ENCODE measurements around the gene PHLDB3. TPM values are rescaled to one million over a fixed set of nuclear protein-coding genes. Genes with fewer than 3 reads are reported as not detected.

The PHLDB3 gene
- total RNA-seq, 2 experiments from 2014 or later = 6.0 to 20.6 TPM

Other genes with a start within 250 kb of the PHLDB3 start
- gene PSG9, start 235.2 kb downstream of the PHLDB3 start, total RNA-seq (2014; rRNA removed; shearing (Covaris generic)) = not detected in 2 replicates
- not detected in 2 replicates for gene PSG9, start 235.2 kb downstream of the PHLDB3 start, total RNA-seq (2022)
- not detected in 2 replicates for gene CD177, start 151.1 kb downstream of the PHLDB3 start, total RNA-seq (2014; rRNA removed; shearing (Covaris generic))
- gene CD177, start 151.1 kb downstream of the PHLDB3 start, total RNA-seq (2022) = not detected in 2 replicates
- gene TEX101, start 89.9 kb downstream of the PHLDB3 start, total RNA-seq (2014; rRNA removed; shearing (Covaris generic)) = not detected in 2 replicates
- gene TEX101, start 89.9 kb downstream of the PHLDB3 start, total RNA-seq (2022) = not detected in 2 replicates
- gene LYPD3, start 39.1 kb downstream of the PHLDB3 start, total RNA-seq (2014; rRNA removed; shearing (Covaris generic)) = not detected in 2 replicates
- 0.42 TPM in 1 of 2 replicates, not detected in the other for gene LYPD3, start 39.1 kb downstream of the PHLDB3 start, total RNA-seq (2022)
- gene ETHE1, start 22.5 kb upstream of the PHLDB3 start, total RNA-seq (2014; rRNA removed; shearing (Covaris generic)) = 1.7 and 5.7 TPM in 2 replicates
- gene ETHE1, start 22.5 kb upstream of the PHLDB3 start, total RNA-seq (2022) = 6.2 and 6.4 TPM in 2 replicates
- gene ZNF575, start 28.4 kb upstream of the PHLDB3 start, total RNA-seq (2014; rRNA removed; shearing (Covaris generic)) = not detected in 2 replicates
- gene ZNF575, start 28.4 kb upstream of the PHLDB3 start, total RNA-seq (2022) = 2.0 and 2.7 TPM in 2 replicates
- gene XRCC1, start 70.8 kb upstream of the PHLDB3 start, total RNA-seq (2014; rRNA removed; shearing (Covaris generic)) = 28.7 and 35.9 TPM in 2 replicates
- gene XRCC1, start 70.8 kb upstream of the PHLDB3 start, total RNA-seq (2022) = 27.2 and 33.7 TPM in 2 replicates
- gene PINLYP, start 71.1 kb upstream of the PHLDB3 start, total RNA-seq (2014; rRNA removed; shearing (Covaris generic)) = 4.9 and 11.5 TPM in 2 replicates
- gene PINLYP, start 71.1 kb upstream of the PHLDB3 start, total RNA-seq (2022) = 0.40 and 0.81 TPM in 2 replicates
- gene IRGQ, start 91.4 kb upstream of the PHLDB3 start, total RNA-seq (2014; rRNA removed; shearing (Covaris generic)) = 6.4 and 23.0 TPM in 2 replicates
- 15.1 and 15.3 TPM in 2 replicates for gene IRGQ, start 91.4 kb upstream of the PHLDB3 start, total RNA-seq (2022)
- gene ZNF576, start 91.8 kb upstream of the PHLDB3 start, total RNA-seq (2014; rRNA removed; shearing (Covaris generic)) = 11.6 and 20.2 TPM in 2 replicates
- gene ZNF576, start 91.8 kb upstream of the PHLDB3 start, total RNA-seq (2022) = 14.5 and 17.8 TPM in 2 replicates
- gene SRRM5, start 107.3 kb upstream of the PHLDB3 start, total RNA-seq (2014; rRNA removed; shearing (Covaris generic)) = 0.36 and 0.73 TPM in 2 replicates
- gene SRRM5, start 107.3 kb upstream of the PHLDB3 start, total RNA-seq (2022) = 0.61 and 0.85 TPM in 2 replicates
- gene ZNF428, start 114.9 kb upstream of the PHLDB3 start, total RNA-seq (2014; rRNA removed; shearing (Covaris generic)) = 91.1 and 98.1 TPM in 2 replicates
- gene ZNF428, start 114.9 kb upstream of the PHLDB3 start, total RNA-seq (2022) = 28.5 and 31.0 TPM in 2 replicates
- gene CADM4, start 135.1 kb upstream of the PHLDB3 start, total RNA-seq (2014; rRNA removed; shearing (Covaris generic)) = 0.05 TPM in 1 of 2 replicates, not detected in the other
- gene CADM4, start 135.1 kb upstream of the PHLDB3 start, total RNA-seq (2022) = not detected in 2 replicates
- 0.41 TPM in 1 of 2 replicates, not detected in the other for gene PLAUR, start 165.4 kb upstream of the PHLDB3 start, total RNA-seq (2014; rRNA removed; shearing (Covaris generic))
- gene PLAUR, start 165.4 kb upstream of the PHLDB3 start, total RNA-seq (2022) = 0.57 and 0.76 TPM in 2 replicates
- gene IRGC, start 211.3 kb upstream of the PHLDB3 start, total RNA-seq (2014; rRNA removed; shearing (Covaris generic)) = not detected in 2 replicates
- gene IRGC, start 211.3 kb upstream of the PHLDB3 start, total RNA-seq (2022) = not detected in 2 replicates

Measured in OCI-LY7 (cell line).